Esophagus squamous epithelium (tissue), 5 donors: ENCODE measurements around the gene SLC41A2. TPM values are rescaled to one million over a fixed set of nuclear protein-coding genes. Genes with fewer than 3 reads are reported as not detected.

ENCODE experiments used
- DNase-seq: peaks from one replicate; lab custom pipeline; 2025; lab: John Stamatoyannopoulos, UW
- H3K27ac ChIP-seq, 4 donors: fragments of 200-600 bp; sonication (generic); one replicate each; pipeline ENCODE4 v1.5.1; 2016 to 2019; ENCODE audit warnings: mild to moderate bottlenecking in 1 of 4
- H3K27me3 ChIP-seq, 4 donors: fragments of 200-600 bp; sonication (generic); 1 replicate in 3 of 4; 2 replicates in 1 of 4; pipeline versions ENCODE4 v1.5.1 to v1.6.0; 2017 to 2021; ENCODE audit warnings: antibody characterized with exemption in 1 of 4
- H3K36me3 ChIP-seq, 3 donors: fragments of 200-600 bp; sonication (generic); one replicate each; pipeline ENCODE4 v1.5.1; 2016 to 2019
- H3K4me1 ChIP-seq, 3 donors: fragments of 200-600 bp; sonication (generic); one replicate each; pipeline ENCODE4 v1.5.1; 2017 to 2019
- H3K4me3 ChIP-seq, 4 donors: fragments of 200-600 bp; sonication (generic); 1 replicate in 3 of 4; 2 replicates in 1 of 4; pipeline ENCODE4 v1.5.1; 2016 to 2019; ENCODE audit warnings: mild to moderate bottlenecking in 2 of 4, moderate library complexity in 1 of 4
- H3K9me3 ChIP-seq, 3 donors: fragments of 200-600 bp; sonication (generic); one replicate each; pipeline ENCODE4 v1.5.1; 2016 to 2019
- POLR2A ChIP-seq, 4 donors: fragments of 450-650 bp; IDR thresholded peaks; one replicate each; pipeline ENCODE4 v1.6.1; 2017; ENCODE audit warnings: antibody characterized with exemption in 4 of 4, mild to moderate bottlenecking in 4 of 4, moderate library complexity in 3 of 4
- WGBS, 2 donors: methylation state at CpG; one replicate each; pipeline ENCODE4 v1.1.5; 2018; 5-methylcytosine and 5-hydroxymethylcytosine counted together
- intact Hi-C: fragments of 100-400 bp; cut with DNase I; formaldehyde crosslinking; loops from one replicate; pipeline ENCODE4 v1.15.0; 2022
- total RNA-seq, 4 donors: library from RNA; depleted of rRNA; stranded (reverse); fragments of >200 nt; gene quantifications; one replicate each; pipeline ENCODE4 v1.1.0, GENCODE V29; 2016
- TF ChIP-seq, protein P1 (sequence below), 6 experiments: fragments of 450-650 bp in 4 of 6; fragments of 200-600 bp in 2 of 6; sonication (generic) in 2 of 6; IDR thresholded peaks; one replicate each; pipeline ENCODE4 v1.5.1; 2016 to 2019; ENCODE audit warnings: antibody characterized with exemption in 6 of 6, mild to moderate bottlenecking in 4 of 6, moderate library complexity in 4 of 6
- donor health status: DM: yes; HTN: yes; CAD: no.

The SLC41A2 gene
- total RNA-seq, 4 donors from 2014 or later = 0.61 to 7.2 (median 3.6) TPM

DNA sequence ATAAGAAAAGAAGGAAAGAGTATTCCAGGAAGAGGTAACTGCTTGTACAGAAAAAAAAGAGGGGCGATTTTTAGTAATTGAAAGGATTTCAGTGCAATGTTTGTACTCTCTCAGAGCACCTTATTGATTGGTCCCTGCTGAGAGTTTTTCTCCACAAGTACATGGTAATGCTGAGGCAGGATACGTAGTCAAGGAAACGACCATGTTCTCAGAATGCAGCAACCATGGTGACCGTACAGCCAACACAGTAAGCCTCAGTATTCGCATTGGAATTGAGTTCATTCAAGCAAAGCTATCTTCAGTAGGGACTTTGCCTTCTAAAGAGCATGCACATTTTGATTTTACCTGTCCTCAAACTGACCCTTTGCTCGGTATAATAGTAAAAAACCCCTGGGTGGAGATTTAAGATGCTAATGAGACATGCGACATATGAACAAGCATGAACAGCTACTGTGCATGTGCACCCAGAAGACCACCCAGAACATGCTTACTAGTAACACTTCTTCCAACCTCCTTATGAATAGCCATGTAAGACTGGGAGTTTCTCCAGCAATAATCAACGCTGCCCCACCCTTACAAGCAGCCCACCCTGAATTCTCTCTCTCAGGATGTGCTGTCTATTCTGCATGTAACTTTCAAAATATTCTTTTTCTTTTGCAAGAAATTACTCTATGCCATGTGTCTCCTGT lies 6.2 kb upstream of the SLC41A2 start:
- H3K27ac ChIP-seq = no peak overlapping the region
- no peak overlapping the region for H3K4me3 ChIP-seq
- TF ChIP-seq, protein P1, sequence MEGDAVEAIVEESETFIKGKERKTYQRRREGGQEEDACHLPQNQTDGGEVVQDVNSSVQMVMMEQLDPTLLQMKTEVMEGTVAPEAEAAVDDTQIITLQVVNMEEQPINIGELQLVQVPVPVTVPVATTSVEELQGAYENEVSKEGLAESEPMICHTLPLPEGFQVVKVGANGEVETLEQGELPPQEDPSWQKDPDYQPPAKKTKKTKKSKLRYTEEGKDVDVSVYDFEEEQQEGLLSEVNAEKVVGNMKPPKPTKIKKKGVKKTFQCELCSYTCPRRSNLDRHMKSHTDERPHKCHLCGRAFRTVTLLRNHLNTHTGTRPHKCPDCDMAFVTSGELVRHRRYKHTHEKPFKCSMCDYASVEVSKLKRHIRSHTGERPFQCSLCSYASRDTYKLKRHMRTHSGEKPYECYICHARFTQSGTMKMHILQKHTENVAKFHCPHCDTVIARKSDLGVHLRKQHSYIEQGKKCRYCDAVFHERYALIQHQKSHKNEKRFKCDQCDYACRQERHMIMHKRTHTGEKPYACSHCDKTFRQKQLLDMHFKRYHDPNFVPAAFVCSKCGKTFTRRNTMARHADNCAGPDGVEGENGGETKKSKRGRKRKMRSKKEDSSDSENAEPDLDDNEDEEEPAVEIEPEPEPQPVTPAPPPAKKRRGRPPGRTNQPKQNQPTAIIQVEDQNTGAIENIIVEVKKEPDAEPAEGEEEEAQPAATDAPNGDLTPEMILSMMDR (IDR thresholded peaks at IDR 0.05) = no peak
- TF ChIP-seq POLR2A (IDR thresholded peaks at IDR 0.05) = no peak
- 67 to 69% methylated on average over 8 of the region's 8 CpGs for WGBS, 2 donors
- intact Hi-C loops = no loop called here
- peaks cover under 1 to 4% (median 2%) of the 10 kb centered on the region in 3 donors for H3K4me1 ChIP-seq
- peaks cover 0 to 49% (median 0%) of the 10 kb centered on the region in 4 donors for H3K27me3 ChIP-seq
- DNase-seq = no peak
- peaks cover 0 to 3% (median 0%) of the 10 kb centered on the region in 3 donors for H3K9me3 ChIP-seq
- no peaks in the 10 kb centered on the region for H3K36me3 ChIP-seq

DNA sequence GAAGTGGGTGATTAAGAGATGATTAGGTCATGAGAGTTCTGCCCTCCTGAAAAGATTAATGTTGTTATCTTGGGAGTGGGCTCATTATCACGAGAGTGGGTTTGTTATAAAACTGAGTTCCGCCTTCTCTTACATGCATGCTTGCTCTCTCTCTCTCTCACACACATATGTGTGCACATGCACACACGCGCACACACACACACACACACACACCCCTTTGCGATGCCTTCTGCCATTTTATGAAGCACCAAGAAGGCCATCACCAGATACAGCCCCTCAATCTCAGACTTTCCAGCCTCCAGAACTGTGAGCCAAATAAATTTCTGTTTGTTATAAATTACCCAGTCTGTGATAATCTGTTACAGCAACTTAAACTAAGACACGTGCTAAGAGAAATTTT lies 5.7 kb upstream of the SLC41A2 start:
- intact Hi-C loops = no loop called here
- Histone ChIP-seq H3K36me3 (no peaks in the 10 kb centered on the region), H3K27ac (no peak overlapping the region), H3K4me1 (peaks cover 6 to 10% (median 8%) of the 10 kb centered on the region in 3 donors), H3K4me3 (no peak overlapping the region), H3K27me3 (peaks cover 0 to 49% (median 0%) of the 10 kb centered on the region in 4 donors), H3K9me3 (peaks cover 0 to 3% (median 0%) of the 10 kb centered on the region in 3 donors)
- WGBS, 2 donors = 58 to 68% methylated on average over 6 of the region's 6 CpGs
- TF ChIP-seq, protein P1 (IDR thresholded peaks at IDR 0.05) = no peak
- no peak for TF ChIP-seq POLR2A (IDR thresholded peaks at IDR 0.05)
- no peak for DNase-seq

DNA sequence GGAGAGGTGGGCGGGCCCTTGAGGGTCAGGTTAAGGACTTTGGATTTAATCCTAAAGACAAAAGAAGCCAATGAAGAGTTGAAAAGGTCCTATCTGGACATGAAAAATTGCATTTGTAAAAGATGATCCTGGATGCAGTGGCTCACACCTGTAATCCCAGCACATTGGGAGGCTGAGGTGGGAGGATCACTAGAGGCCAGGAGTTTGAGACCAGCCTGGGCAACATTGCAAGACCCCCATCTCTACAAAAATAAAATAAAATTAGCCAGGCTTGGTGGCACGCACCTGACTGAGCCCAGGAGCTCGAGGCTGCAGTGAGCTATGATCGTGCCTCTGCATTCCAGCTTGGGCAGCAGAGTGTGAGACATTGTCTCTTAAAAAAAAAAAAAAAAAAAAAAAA lies 2.4 kb upstream of the SLC41A2 start:
- peaks cover 0 to 66% (median 0%) of the 10 kb centered on the region in 4 donors for H3K27me3 ChIP-seq
- DNase-seq = no peak

DNA sequence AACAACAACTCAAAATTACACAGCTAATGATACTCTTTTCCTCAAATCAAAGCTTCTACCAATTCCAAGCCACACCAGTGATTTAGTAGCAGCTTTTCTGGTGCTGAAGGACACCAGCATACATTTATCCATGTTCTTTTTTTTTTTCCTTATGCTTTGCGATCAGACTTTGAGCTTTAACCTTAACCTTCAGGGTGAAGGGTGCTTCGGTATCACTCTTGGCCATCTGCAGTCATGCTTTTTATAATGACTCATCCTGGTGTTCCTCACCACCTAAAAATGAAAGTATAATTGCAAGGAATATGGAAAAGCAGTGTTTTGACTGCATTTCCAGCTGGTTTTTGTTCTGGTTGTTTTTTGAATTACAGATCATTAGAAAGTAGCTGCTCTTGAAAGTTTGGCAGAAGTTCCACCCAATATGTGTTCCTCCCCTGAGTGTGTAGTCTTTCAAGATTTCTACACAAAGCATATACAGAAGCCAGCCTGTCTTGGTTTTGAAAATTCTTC lies 1.3 kb upstream of the SLC41A2 start:
- H3K4me3 ChIP-seq = peak overlapping the region in 1 of 4 donors; percentile 95
- intact Hi-C loops = no loop called here
- H3K36me3 ChIP-seq = no peaks in the 10 kb centered on the region
- H3K4me1 ChIP-seq = peaks cover 9 to 26% (median 11%) of the 10 kb centered on the region in 3 donors
- no peak for TF ChIP-seq POLR2A (IDR thresholded peaks at IDR 0.05)
- TF ChIP-seq, protein P1 (IDR thresholded peaks at IDR 0.05) = no peak
- WGBS, 2 donors = 24 to 33% methylated on average over 2 of the region's 2 CpGs
- H3K27me3 ChIP-seq = peaks cover 0 to 55% (median 0%) of the 10 kb centered on the region in 4 donors
- no peaks in the 10 kb centered on the region for H3K9me3 ChIP-seq
- no peak for DNase-seq
- H3K27ac ChIP-seq = peak overlapping the region in 1 of 4 donors; percentile 79

More for the DNA sequence above, 2.4 kb upstream of the SLC41A2 start:
- Histone ChIP-seq H3K9me3 (no peaks in the 10 kb centered on the region), H3K4me3 (no peak overlapping the region), H3K4me1 (peaks cover 9 to 26% (median 11%) of the 10 kb centered on the region in 3 donors), H3K36me3 (no peaks in the 10 kb centered on the region), H3K27ac (no peak overlapping the region)
- TF ChIP-seq, protein P1 (IDR thresholded peaks at IDR 0.05) = no peak
- no peak for TF ChIP-seq POLR2A (IDR thresholded peaks at IDR 0.05)
- intact Hi-C loops = no loop called here
- WGBS, 2 donors = 93 to 100% methylated on average over 4 of the region's 4 CpGs

DNA sequence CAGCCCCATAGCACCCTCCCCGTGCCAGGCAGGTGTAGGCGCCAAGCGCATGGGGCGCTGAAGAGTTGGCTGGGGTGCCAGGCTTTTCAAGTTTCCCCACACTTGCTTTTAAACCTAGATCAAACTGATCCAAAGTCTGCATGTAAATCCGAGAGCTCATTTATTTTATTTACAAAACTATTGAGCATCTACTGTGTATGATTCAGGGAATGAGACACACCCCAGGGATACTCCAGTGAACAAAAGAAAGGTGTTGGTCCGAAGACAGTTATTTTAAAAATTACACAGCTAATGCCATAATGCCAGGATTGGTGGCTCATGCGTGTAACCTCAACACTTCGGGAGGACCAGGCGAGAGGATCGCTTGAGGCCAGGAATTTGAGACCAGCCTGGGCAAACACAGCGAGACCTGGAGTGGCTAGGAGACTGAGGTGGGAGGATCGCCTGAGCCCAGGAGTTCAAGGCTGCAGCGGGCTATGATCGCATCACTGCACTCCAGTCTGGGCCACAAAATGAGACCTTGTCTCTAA lies 780 bp upstream of the SLC41A2 start:
- no peak for DNase-seq
- Histone ChIP-seq H3K36me3 (no peaks in the 10 kb centered on the region), H3K9me3 (no peaks in the 10 kb centered on the region), H3K4me3 (peak overlapping the region; percentile 61 to 95 (median 69)), H3K27ac (peak overlapping the region; percentile 53 to 89 (median 71)), H3K27me3 (peaks cover 0 to 50% (median 0%) of the 10 kb centered on the region in 4 donors), H3K4me1 (peaks cover 9 to 26% (median 11%) of the 10 kb centered on the region in 3 donors)
- intact Hi-C loops = no loop called here
- TF ChIP-seq, protein P1 (IDR thresholded peaks at IDR 0.05) = no peak
- TF ChIP-seq POLR2A (IDR thresholded peaks at IDR 0.05) = no peak
- WGBS, 2 donors = 15 to 37% methylated on average over 14 of the region's 14 CpGs
